GM21717 (cell line): ENCODE data around the gene NOMO2.
"Not testable (repeated sequence)": the region's sequence is repeated elsewhere in the genome, so short reads cannot be mapped to it uniquely, and the experiment has no call there.

ENCODE experiments used
- ATAC-seq: cut with Tn5 transposase; IDR thresholded peaks from one replicate; pipeline ENCODE4 v1.9.1; 2021; ENCODE audit warnings: mild to moderate bottlenecking, moderate library complexity; ENCODE audit not compliant: unreplicated experiment

NOMO2 gene

DNA sequence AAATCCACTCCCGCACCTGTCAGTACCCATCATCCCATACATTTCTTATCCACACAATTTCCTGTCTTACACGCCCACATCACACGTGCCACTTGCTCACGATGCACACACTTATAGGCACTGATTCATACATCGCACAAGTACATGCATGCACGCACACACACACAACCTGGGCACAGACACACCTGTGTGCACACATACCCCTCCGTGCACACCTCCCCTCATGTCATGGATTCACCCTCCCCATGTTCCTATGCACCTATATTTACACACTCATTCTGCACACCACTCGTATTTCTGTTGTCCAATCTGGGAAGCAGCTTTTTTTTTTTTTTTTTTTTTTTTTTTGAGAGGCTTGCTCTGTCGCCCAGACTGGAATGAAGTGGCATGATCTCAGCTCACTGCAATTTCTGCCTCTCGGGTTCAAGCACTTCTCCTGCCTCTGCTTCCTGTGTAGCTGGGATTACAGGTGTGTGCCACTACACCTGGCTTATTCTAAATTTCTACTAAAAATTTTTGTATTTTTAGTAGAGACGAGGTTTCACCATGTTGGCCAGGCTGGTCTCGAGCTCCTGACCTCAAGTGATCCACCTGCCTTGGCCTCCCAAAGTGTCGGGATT is 13.5 kb upstream of the NOMO2 start:
- ATAC-seq: not testable (repeated sequence)

DNA sequence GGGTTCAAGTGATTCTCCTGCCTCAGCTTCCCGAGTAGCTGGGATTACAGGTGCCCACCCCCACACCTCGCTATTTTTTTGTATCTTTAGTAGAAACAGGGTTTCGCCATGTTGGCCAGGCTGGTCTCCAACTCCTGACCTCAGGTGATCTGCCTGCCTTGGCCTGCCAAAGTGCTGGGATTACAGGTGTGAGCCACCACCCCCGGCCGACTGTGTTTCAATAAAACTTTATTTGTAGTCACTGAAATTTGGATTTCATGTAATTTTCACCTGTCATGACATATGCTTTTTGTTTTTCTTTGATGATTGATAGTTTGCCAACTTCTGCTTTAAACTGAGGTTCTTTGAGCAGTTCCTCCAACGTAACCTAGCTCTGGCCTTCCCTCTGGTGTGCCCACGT is 12.0 kb upstream of the NOMO2 start:
- not testable (repeated sequence) for ATAC-seq

DNA sequence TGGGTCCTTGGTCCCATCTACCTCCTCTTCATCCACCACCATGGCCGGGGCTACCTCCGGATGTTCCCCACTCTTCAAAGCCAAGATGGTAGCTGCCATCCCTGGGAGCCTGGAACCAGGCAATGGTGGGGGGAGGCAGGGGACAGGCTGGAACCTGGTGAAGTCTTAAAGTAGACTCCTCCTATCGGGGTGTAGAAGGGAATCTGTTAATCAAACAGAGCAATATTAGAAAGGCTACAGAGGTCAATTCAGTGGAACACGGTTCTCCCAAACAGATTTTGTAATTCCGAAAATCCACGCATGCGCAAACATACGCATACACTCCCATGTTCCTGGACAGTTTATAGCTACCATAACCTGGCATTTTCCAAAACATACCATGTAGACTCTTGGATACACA is 11.1 kb upstream of the NOMO2 start:
- not testable (repeated sequence) for ATAC-seq

DNA sequence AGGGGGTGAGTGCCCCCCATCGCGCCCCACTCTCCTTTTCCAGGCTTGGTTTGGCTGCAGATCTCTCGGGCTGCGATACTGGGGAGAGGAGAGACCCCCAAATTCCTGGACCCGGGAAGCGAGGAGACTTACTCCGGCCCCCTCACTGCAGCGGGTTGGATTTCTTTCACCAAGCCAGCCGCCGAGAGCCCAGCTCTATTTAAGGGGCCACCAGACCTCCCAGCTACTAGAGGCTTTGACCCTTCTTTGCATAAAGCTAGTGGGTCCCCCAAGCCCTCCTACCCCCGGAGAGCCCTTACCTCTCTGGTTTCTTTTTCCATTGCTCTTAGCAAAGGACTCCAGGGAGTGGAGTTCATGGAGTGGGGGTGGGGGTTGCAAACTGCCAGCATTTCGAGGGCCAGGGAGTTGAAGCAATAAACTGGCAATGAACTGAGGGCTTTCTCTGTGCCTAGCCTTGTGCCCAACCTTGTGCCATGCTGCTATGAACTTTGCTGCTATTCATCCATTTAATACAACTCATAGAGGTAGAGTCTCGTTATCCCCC is 9.5 kb upstream of the NOMO2 start:
- not testable (repeated sequence) for ATAC-seq

DNA sequence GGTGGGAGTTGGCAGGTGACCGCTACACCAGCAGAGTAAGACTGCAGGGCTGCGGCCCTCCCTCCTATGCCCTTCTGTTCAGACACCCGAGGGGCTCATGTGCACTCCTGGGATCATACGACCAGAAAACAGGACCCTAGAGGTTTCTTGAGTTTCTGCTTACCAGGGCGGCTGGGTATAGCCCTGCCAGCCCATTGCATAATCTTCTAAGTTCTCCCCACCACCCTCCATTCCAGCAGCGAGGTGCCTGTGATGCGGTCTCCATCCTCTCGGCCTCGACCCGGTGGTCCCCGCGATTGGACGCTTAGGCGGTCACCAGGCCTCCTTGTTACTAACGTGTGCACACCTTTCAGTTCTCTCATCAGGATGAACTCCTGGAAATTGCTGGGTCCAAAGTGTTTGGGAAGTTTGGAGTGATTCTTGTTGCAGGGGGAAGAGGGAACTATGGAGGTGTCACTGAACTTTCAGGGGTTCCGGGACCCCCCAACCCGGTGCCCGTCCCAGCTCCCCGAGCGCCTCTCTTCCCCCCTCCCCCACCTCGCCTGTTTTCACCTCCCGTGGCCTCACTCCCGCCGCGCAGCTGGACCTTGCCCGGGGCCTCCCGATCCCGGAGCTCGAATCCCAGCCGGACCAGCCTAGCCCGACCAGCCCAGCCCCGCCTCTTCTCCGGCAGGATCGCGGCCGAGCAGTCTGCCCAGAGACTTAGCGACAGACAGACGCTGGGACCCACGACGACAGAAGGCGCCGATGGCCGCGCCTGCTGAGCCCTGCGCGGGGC is 8.8 kb upstream of the NOMO2 start:
- not testable (repeated sequence) for ATAC-seq

DNA sequence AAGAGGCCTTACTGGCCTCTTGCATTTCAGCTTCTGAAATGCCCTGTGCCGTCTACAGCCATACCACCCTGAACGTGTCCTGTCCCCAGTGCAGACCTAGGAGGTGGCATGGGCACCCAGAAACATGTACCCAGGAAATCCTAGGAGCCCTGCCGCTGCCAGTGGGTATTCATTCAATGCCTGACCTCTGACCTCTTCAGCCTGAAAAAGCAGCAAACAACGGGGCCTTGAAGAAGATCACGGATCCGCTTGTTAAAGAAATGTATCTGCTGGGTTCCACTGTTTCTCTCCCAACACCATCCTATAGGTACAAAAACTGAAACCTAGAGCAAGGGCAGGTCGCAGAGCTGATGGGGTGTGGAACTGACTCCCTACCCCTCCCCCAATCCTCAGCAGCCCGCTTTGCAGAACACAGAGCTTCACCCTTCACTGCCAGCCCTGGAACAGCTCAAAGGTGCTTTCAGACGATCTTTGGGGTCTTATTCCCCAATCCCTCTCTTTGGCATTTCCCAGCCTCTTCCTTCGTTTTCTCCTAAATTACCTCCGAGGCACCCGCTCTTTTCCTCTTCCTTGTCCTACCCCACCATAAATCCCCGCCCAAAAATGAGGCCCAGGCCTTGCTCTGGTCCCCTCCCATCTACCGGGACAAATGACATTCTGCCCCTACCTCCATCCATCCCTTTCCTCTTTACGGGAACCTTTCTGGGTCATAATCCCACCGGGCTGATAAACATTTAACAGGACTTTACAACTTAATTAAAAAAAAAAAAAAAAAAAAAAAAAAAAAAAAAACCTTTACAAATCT is 1.3 kb downstream of the NOMO2 start:
- not testable (repeated sequence) for ATAC-seq

DNA sequence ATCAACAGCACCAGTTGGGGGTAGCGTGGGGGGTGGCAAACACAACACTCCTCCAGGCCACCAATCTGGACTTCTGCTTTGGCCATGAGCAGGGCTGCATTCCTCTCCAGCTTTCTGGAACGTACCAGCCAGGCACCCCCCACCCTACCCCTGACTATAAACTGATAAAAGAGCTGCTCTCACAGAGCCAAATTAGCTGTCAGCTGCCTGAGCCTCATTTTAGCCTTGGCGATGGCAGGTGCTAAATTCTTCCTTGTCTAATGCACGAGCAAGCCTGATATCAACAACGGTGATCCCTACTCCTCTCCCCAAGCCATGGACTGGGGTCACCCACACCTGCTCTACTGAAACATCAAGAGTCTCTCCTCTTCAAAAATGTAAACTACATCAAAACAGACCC is 8.2 kb downstream of the NOMO2 start:
- not testable (repeated sequence) for ATAC-seq

DNA sequence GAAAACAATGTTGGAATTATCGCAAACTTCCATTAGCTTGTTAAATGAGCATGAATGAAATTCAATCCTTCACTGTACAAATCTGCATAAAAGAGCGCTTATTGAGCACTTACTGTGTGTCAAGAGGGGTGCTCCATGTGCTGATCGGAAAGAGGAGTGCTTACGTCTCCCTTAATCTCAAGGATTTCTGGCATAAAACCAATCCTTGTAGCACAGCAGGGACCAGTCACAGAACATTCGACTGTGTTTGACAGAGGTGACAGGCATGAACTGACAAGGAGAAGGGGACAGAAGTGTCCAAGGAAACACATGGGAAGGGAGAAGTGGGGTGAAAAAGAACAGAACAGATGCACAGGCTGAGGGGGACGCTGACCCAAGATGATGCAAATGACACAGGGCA is 14.5 kb downstream of the NOMO2 start:
- not testable (repeated sequence) for ATAC-seq

DNA sequence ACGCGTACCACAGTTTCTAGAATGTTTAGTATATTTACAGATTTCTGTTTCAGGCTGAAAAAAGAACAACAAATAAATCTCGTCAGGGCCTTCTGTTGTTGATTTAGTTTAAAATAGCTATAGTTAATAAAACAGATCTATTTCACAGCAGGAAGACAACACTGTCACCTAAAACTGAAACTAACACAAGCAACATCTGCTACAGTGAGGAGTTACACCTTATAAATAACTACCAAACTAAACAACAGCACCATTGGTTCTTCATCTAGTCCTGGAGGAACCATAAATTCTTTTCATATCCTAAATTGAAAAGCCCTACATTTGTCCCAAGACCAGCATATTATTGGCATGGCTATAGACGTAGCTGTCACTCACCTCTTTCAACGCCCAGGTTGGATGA is 15.0 kb downstream of the NOMO2 start:
- ATAC-seq: not testable (repeated sequence)

DNA sequence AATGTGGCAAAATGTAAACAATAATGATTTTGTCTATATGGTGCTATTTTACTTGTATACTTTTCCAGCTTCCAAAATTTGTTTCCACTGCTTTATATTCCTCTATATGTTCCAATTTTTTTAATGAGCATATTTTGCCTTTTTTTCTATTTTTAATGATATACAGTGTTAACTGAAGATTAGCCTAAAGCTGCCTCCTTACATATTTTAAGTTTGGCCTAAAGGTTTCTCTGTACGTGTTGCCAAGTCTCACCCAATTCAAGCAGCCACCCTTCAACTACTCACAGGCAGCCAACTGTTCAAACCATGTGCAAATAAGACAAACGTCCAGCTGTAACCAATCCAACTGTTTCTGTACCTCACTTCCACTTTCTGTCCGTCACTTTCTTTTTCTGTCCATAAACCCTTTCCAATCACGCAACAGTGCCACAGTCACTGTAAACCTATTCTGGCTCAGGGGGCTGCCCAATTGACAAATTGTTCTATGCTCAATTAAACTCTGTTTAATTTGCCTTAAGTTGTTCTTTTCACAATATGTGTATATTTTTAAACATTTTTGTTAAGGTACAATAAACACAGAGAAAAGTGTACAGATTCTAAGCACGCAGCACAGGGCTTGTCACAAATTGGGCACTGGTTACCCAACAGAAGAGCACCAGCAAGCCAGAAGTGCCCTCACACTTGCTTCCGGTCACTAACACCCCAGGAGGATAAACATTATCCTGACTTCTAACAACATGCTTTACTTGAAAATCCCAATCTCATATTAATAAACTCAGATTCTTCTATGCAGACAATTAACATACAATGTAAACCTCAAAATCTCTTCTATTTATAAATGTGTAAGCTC is 17.4 kb downstream of the NOMO2 start:
- not testable (repeated sequence) for ATAC-seq

DNA sequence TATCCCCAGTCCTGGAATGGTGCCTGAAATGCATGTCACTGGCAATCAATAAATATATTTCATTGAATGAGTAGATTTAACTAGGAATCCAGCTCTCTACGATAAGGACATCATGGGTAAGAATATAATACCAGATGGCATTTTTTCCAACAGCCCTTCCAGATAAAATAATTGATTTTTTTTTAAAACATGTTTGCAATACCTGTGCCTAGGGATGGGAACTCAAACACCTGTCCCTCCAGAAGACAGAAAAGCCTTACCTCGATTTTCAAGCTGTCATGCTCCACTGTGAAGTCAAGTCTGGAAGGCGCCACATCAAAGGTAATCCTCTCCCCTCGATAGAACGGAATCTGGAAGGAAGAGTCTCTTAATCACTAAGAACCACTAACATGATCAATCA is 20.0 kb downstream of the NOMO2 start:
- not testable (repeated sequence) for ATAC-seq

DNA sequence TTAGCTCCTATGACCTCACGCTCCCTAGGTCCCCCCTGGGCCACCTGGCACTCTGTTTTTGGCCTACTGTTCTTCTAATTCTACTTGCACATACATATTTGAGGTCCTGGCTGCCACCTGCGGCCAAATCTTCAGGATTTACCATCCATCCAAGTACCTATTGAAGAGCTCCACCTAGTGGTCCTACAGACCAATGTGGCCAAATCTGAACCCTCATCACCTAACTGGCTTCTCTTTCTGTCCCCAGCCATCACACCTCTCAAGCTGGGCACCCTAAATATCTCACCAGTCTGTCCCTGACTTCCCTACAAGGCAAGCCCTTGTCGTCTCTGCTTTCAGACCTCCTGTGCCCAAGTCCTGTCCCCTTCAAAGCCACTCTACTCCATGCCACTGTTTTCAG is 24.9 kb downstream of the NOMO2 start:
- not testable (repeated sequence) for ATAC-seq

DNA sequence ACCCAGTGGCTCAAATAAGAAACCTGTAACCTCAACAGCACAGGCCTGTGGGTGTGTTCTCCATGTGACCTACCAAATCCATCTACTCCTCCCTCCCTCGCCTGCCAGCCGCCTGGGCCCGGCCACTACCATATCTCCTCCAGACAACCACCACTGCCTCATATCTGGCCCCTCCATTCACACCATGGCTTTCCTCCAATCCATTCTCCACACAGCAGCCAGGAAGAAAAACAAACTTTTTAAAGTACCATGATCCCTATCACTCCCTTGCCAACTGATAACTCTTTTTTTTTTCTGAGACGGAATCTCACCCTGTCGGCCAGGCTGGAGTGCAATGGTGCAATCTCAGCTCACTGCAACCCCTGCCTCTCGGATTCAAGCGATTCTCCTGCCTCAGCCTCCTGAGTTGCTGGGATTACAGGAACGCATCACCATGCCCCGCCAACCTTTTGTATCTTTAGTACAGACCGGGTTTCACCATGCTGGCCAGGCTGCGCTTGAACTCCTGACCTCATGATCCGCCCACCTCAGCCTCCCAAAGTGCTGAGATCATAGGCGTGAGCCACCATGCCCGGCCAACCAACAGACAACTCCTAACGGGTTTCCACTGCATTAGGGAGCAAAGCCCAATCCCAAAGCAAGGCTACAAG is 26.3 kb downstream of the NOMO2 start:
- not testable (repeated sequence) for ATAC-seq

DNA sequence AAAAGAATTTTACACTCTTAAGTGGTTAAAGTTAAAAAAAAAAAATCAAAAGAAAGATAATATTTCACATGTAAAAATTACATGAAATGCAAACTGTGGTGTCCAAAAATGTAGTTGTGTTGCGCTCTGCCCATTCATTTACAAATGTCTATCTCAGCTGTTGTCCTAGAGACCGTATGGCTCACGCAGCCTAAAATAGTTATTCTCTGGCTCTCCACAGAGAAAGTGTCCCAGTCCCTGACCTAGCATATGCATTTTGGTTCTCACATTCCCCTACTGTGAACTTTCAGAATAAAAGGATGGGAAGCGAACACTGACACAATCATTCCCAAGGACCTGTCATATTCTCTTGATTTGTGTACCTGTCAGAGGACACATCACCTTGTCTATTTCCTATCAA is 27.6 kb downstream of the NOMO2 start:
- not testable (repeated sequence) for ATAC-seq

DNA sequence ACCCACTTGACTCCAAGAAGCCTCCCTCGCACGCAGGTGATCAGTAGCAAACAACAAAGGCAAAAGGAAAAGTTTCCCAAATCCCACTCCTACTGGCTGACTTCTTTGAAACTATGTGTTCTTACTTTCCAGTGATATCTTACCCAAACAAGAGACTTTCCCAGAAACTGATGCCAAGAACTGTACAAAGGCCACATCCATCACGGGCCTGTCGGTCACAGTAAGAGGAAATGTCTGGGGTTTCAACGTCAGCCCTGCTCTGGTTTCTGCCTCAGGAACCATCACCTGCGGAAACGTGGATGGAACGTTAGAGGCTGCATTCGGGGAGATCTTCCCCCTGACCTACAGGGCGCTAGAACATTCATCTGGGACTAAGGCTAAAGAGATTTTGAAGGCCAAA is 30.6 kb downstream of the NOMO2 start:
- ATAC-seq: not testable (repeated sequence)

DNA sequence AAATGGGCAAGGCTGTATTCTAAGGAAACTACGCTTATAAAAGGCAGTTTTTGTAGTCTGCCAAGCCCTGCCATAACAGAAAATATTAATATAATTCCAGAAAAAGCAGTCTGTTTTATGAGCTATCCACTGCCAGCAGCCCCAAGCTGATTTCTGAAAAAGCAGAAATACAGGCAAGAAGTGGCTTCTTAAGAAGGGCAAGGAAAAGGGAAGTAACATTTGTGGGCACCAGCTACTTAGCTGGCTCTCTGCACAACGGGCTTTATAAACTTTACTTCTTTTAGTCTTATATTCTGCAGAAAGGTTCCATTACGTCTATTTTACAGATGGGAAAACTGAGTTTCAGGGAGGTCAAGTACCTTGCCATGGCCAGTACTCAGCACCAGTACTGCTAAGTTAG is 31.6 kb downstream of the NOMO2 start:
- ATAC-seq: not testable (repeated sequence)

DNA sequence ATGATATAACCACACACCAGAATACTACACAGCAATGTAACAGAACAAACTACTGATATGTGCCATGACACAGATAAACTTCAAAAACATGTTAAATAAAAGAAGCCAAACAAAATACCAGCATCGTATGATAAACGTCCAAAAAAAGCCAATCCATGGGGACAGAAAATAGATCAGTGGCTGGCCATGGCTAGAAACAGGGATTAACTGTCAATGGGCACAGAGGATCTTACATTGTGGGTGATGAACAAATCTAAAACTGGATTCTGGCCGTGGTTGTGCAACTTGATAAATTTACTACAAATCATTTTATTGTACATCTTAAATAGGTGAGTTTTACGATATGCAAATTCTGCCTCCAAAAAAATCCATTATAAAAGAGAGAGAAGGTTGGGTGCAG is 35.4 kb downstream of the NOMO2 start:
- ATAC-seq: not testable (repeated sequence)

DNA sequence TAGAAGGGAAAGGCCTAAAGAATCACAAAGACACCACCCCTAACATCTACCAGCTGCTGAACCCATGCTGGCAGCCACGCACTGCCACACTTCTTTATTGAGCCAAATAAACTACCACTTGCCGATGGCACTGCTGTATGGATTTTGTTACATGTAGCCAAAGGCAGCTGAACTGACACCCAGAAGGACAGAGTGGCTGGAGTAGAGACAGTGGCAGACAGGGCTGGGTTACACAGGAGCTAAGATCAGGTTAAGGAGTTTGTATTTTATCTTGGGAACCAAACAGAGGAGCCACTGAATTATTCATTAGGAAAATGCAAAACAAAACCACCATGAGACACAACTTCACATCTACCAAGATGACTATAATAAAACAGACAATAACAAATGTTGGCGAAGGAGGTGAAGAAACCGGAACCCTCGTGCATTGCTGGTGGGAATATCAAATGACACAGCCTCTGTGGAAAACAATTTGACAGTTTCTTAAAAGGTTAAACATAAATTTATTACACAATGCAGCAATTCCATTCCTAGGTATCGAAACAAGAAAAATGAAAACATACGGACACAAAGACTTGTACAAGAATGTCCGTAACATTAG is 35.9 kb downstream of the NOMO2 start:
- ATAC-seq: not testable (repeated sequence)

DNA sequence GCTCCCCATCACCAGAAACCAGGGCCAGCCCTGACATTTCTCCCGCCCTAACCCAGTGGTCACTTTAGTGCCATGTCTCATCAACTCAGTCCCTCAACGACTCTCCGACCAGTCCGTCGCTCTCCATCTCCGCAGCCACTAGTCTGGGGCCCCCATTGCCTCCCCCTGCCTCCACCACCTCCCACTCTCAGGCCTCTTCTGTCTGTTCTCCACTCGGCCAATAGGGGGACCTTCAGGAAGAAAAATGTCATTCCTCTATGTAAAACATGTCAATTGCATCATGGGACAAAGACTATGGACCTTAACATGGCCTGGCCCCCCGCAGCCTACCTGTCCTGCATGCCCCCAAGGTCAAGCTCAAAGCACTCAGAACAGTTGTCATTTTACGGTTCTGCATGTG is 39.3 kb downstream of the NOMO2 start:
- ATAC-seq: not testable (repeated sequence)
